Endodermal cell (in vitro differentiated cells): Measurements from ENCODE around the gene SKA1. TPM values are rescaled to one million over a fixed set of nuclear protein-coding genes. Genes with fewer than 3 reads are reported as not detected.
"Not testable (repeated sequence)": the region's sequence is repeated elsewhere in the genome, so short reads cannot be mapped to it uniquely, and the experiment has no call there.

Source experiments
- DNase-seq: peaks from one replicate; pipeline ENCODE4 v3.0.0-alpha.2; 2017
- H3K27ac ChIP-seq: 2 replicates; pipeline ENCODE4 v1.5.1; 2013; ENCODE audit warnings: mild to moderate bottlenecking, low read depth, low read length, moderate library complexity
- H3K27me3 ChIP-seq: 2 replicates; pipeline ENCODE4 v1.6.1; 2013; ENCODE audit warnings: mild to moderate bottlenecking, low read length, moderate library complexity; ENCODE audit not compliant: insufficient read depth, control insufficient read depth, poor library complexity, severe bottlenecking
- H3K36me3 ChIP-seq: 2 replicates; pipeline ENCODE4 v1.7.0; 2013; ENCODE audit warnings: mild to moderate bottlenecking, low read length, moderate library complexity; ENCODE audit not compliant: control insufficient read depth, insufficient read depth
- H3K4me1 ChIP-seq: one replicate; pipeline ENCODE4 v1.7.0; 2013; ENCODE audit warnings: low read length; ENCODE audit not compliant: control insufficient read depth, insufficient read depth
- H3K4me3 ChIP-seq: 2 replicates; pipeline ENCODE4 v1.5.1; 2013; ENCODE audit warnings: mild to moderate bottlenecking, low read length, moderate library complexity
- H3K9ac ChIP-seq: 2 replicates; pipeline ENCODE4 v1.6.1; 2013; ENCODE audit warnings: mild to moderate bottlenecking, low read length, moderate library complexity; ENCODE audit not compliant: poor library complexity, severe bottlenecking; ENCODE audit errors: extremely low read depth
- H3K9me3 ChIP-seq: 2 replicates; pipeline ENCODE4 v1.6.1; 2013; ENCODE audit warnings: mild to moderate bottlenecking, low read length, moderate library complexity; ENCODE audit not compliant: control insufficient read depth
- H3K27ac Mint-ChIP-seq: 2 replicates; pipeline ENCODE4 v1.8.0; 2020; ENCODE audit warnings: mixed read lengths
- H3K27me3 Mint-ChIP-seq: 2 replicates; pipeline ENCODE4 v1.8.0; 2021; ENCODE audit warnings: mild to moderate bottlenecking, mixed read lengths; ENCODE audit not compliant: insufficient read depth
- H3K36me3 Mint-ChIP-seq: 2 replicates; pipeline ENCODE4 v1.8.0; 2020; ENCODE audit warnings: low read depth, mixed read lengths
- H3K4me1 Mint-ChIP-seq: 2 replicates; pipeline ENCODE4 v1.8.0; 2020; ENCODE audit warnings: mixed read lengths
- H3K4me3 Mint-ChIP-seq: 2 replicates; pipeline ENCODE4 v1.8.0; 2020; ENCODE audit warnings: mild to moderate bottlenecking, moderate library complexity, mixed read lengths
- H3K9me3 Mint-ChIP-seq: 2 replicates; pipeline ENCODE4 v1.8.0; 2020; ENCODE audit warnings: mild to moderate bottlenecking, mixed read lengths
- CTCF ChIP-seq: fragments of 200-600 bp; sonication (generic); conservative IDR thresholded peaks from 2 replicates; pipeline ENCODE4 v1.5.0; 2021; ENCODE audit warnings: antibody characterized with exemption, mild to moderate bottlenecking
- WGBS, 2 experiments: methylation state at CpG; one replicate each; pipeline versions ENCODE4 v1.1.5 to v1.1.7; 2013; ENCODE audit warnings: missing lambda C conversion rate in 2 of 2, mixed read lengths in 1 of 2; ENCODE audit not compliant: insufficient coverage in 1 of 2, insufficient read length in 1 of 2; 5-methylcytosine and 5-hydroxymethylcytosine counted together
- total RNA-seq, 2 donors: library from RNA; stranded (reverse); fragmentation: NEBNext Ultra II Directional in 1 of 2; extraction: Animal tissue kit (Norgen Biotek cat#: 25700) in 1 of 2; gene quantifications; 2 replicates in 1 of 2; 3 replicates in 1 of 2; pipeline ENCODE4 v1.2.1, GENCODE V29; 2021

SKA1 gene
- total RNA-seq, 2 donors from 2014 or later: 26.4 to 70.0 TPM

- Histone ChIP-seq H3K27me3 (no peaks in the 10 kb centered on the region), H3K4me3 (no peak overlapping the region), H3K36me3 (no peaks in the 10 kb centered on the region), H3K4me1 (no peaks in the 10 kb centered on the region), H3K9me3 (peaks cover 9% of the 10 kb centered on the region), H3K27ac (no peak overlapping the region), H3K9ac (no peak overlapping the region)
- Mint-ChIP-seq H3K36me3 (peaks cover 4% of the 10 kb centered on the region), H3K4me3 (no peak overlapping the region), H3K4me1 (peaks cover 10% of the 10 kb centered on the region), H3K9me3 (peaks cover 10% of the 10 kb centered on the region), H3K27ac (no peak overlapping the region), H3K27me3 (no peaks in the 10 kb centered on the region)
- TF ChIP-seq CTCF: no peak
- WGBS, 2 experiments: 90 to 92% methylated on average over 2 to 3 of the region's 3 CpGs
- no peak for DNase-seq
Measured at GRCh38 chr18:50428531-50429206, 53.8 kb downstream of the SKA1 start.

- no peak for DNase-seq
- TF ChIP-seq CTCF: peak; percentile 84
- peaks cover 9% of the 10 kb centered on the region for H3K9me3 ChIP-seq
- no peaks in the 10 kb centered on the region for H3K27me3 ChIP-seq
- no peak overlapping the region for H3K27ac ChIP-seq
- no peaks in the 10 kb centered on the region for H3K4me1 ChIP-seq
- Mint-ChIP-seq H3K27ac (no peak overlapping the region), H3K9me3 (peaks cover 7% of the 10 kb centered on the region), H3K36me3 (peaks cover 4% of the 10 kb centered on the region), H3K4me3 (no peak overlapping the region), H3K4me1 (peaks cover 10% of the 10 kb centered on the region), H3K27me3 (peaks cover 1% of the 10 kb centered on the region)
- 49 to 100% methylated on average over 1 to 4 of the region's 5 CpGs for WGBS, 2 experiments
- no peak overlapping the region for H3K9ac ChIP-seq
- no peaks in the 10 kb centered on the region for H3K36me3 ChIP-seq
- no peak overlapping the region for H3K4me3 ChIP-seq
Measured at GRCh38 chr18:50429207-50429948, 54.5 kb downstream of the SKA1 start.

- H3K4me3 ChIP-seq: no peak overlapping the region
- TF ChIP-seq CTCF: no peak
- H3K9ac ChIP-seq: no peak overlapping the region
- WGBS, 2 experiments: 94 to 98% methylated on average over 3 of the region's 3 CpGs
- H3K36me3 Mint-ChIP-seq: no peaks in the 10 kb centered on the region
- H3K9me3 ChIP-seq: no peaks in the 10 kb centered on the region
- H3K9me3 Mint-ChIP-seq: no peaks in the 10 kb centered on the region
- H3K4me3 Mint-ChIP-seq: no peak overlapping the region
- no peaks in the 10 kb centered on the region for H3K36me3 ChIP-seq
- DNase-seq: no peak
- peaks cover 5% of the 10 kb centered on the region for H3K4me1 Mint-ChIP-seq
- no peaks in the 10 kb centered on the region for H3K27me3 ChIP-seq
- H3K4me1 ChIP-seq: no peaks in the 10 kb centered on the region
- no peak overlapping the region for H3K27ac ChIP-seq
- peaks cover 4% of the 10 kb centered on the region for H3K27me3 Mint-ChIP-seq
- H3K27ac Mint-ChIP-seq: no peak overlapping the region
Measured at GRCh38 chr18:50432915-50433314, 58.1 kb downstream of the SKA1 start.

GRCh38 chr18:50436742-50437141 lies 61.9 kb downstream of the SKA1 start:
- not testable (repeated sequence) for H3K27me3 Mint-ChIP-seq, H3K4me1 ChIP-seq, H3K27ac ChIP-seq, H3K9me3 Mint-ChIP-seq, H3K4me1 Mint-ChIP-seq, H3K9me3 ChIP-seq, H3K27me3 ChIP-seq, H3K27ac Mint-ChIP-seq, H3K4me3 ChIP-seq, H3K9ac ChIP-seq, H3K36me3 Mint-ChIP-seq, H3K4me3 Mint-ChIP-seq, DNase-seq, H3K36me3 ChIP-seq
- WGBS, 2 experiments: no CpG with 5 or more reads among the region's 1 CpG
